Right renal pelvis (tissue), 4 donors: ENCODE measurements around the gene UBE2N. TPM values are rescaled to one million over a fixed set of nuclear protein-coding genes. Genes with fewer than 3 reads are reported as not detected.
"Not testable (repeated sequence)": the region's sequence is repeated elsewhere in the genome, so short reads cannot be mapped to it uniquely, and the experiment has no call there.

ENCODE experiments used
- DNase-seq, 4 donors: peaks; one replicate each; pipeline ENCODE4 v3.0.0-alpha.2; 2013; ENCODE audit warnings: low read depth in 4 of 4, low spot score in 3 of 4, missing footprints in 1 of 4
- polyA plus RNA-seq, 4 donors: library from polyadenylated mRNA; unstranded; fragments of 120-200 nt; gene quantifications; one replicate each; pipeline ENCODE4 v1.2.1, GENCODE V29; 2013; ENCODE audit not compliant: insufficient read length in 4 of 4

Gene UBE2N
- polyA plus RNA-seq, 4 donors = 158 to 178 (median 172) TPM

DNA sequence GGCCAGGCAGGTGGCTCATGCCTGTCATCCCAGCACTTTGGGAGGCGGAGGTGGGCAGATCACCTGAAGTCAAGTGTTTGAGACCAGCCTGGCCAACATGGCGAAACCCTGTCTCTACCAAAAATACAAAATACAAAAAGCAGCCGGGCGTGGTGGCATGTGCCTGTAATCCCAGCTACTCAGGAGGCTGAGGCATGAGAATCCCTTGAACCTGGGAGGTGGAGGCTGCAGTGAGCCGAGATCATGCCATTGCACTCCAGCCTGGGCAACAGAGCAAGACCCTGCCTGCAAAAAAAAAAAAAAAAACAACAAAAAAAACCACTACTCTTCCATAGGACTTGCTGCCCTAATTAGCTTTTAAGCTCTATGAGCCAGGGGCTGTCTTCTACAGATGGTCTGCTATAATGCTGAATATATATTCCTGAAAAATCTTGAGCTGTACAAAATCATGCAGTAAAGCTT is 59.7 kb downstream of the UBE2N start:
- DNase-seq = not testable (repeated sequence)

DNA sequence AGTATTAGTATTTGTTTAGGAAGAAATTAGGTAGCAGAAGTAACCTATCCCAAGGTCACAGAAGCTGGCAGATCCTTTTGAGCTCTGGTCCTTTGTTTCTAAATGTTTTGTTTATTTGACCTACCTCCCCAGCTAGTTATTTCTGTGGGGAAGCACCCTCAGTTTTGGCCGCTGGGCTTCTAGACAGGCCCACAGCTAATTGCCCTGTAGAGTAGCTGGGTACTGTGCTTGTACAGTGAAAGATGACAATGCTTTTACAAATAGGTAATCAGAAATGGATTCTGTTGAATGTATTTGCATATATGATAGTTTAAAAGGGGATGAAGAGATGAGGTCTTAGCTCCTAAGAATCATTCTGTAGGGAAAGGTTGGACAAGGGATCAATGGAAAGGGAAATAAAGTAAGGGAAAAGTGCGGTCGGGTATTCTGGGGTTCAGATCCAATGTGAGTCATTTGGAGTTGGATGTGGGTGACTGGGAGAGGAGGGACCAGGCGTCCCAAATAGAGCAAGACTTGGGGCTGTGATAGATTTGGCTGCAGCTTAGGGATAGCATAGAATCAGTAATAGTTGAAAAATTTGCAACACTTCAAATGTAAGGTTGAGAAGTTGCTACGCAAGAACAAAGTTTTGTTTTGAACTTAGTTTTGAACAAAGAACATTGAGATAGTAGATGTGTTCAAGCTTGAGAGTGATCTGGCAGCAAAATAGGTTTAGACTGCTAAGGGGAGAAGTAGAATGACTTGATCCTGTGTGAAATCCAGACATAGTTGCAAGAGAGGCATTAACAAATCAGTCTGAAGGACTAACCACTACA is 60.4 kb downstream of the UBE2N start:
- no peak for DNase-seq

DNA sequence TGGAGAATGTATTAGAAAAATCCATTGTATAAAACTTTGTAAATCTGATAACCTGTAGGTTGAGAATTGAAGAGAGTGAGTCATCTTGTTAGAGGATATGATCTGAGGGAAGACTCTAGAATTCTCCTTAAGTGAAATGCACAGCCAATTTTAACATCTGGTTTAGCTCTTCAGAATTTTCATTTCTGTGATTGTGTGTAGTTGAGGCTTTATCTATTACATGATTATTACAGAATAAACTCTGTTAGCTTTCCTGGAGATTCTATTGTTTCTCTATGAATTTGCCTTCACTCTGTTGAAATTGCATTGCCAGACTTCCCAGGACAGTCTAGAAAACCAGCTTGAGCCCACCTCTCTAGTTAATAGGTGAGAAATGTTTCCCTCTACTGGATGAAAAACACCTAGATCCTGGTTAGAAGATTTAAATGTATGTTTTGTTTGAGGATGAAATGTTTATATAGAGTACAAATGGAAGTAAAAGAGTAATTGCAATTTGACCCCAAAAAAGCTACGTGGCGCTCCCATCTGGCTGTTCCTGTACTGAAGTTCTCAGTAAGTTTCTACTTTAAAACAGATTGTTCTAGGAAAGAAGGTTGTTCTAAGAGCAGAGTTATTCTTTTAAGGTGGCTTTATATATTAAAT is 61.1 kb downstream of the UBE2N start:
- DNase-seq = no peak

DNA sequence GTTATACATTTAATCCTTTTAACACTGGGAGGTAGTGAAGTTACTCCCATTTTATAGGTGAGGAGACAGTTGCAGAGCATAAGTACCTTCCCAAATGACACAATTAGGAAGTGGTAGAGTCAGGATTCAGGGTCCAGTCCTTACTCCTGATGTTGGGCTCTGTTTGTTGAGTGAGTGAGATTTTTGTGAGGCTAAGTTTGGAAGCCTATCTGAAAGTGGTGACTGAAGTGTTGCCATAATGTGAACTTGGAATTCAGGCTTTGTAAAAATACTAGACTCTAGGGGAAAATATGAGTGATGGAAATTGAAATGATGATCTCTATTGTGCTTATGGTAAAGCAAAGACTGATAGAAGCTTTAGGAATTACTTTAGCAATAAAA is 61.8 kb downstream of the UBE2N start:
- no peak for DNase-seq

DNA sequence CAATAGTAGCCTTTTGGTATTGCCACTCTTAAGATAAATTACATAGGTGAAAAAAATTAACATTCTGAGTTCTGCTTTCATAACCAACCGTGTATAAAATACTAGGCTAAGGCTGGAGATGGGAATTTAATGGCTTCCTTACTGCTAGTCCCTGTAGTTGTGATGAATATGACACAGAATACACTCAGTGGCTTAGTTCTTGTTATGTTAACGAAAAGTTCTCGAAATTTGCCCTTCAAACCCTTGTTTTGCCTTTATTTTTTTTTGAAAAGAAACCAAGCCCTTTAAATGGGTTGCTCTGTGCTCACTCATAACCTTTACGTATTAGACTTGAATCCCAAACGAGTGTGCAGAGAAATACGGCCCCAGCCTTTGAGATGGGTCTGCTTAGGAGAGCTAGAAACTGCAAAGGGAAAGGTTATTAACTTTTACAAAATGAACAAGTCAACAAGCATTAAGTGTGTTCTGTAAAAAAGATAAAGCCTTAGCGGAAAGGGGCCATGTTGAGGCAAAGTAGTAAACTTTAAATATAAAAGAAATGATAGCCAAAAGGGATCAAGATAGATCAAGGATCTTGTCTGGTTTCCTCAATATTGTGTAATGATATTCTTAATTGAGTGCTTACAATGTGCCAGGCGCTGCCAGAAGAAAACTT is 62.3 kb downstream of the UBE2N start:
- no peak for DNase-seq

DNA sequence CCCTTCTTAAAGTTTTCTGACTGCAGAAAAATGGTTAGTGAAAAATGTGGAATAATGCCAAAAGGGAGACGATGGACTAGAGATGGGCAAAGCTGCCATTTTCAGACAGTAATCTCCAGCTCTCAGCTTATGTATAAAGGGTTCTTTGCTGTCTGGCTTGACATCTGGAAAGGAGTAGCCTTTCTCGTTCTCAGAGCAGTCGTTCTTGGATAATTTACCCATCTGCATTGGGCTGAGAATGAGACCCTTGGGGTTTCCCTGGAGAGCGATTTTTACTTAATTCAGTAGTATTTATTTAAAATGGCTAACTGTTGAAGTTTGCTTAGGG is 62.8 kb downstream of the UBE2N start:
- no peak for DNase-seq

DNA sequence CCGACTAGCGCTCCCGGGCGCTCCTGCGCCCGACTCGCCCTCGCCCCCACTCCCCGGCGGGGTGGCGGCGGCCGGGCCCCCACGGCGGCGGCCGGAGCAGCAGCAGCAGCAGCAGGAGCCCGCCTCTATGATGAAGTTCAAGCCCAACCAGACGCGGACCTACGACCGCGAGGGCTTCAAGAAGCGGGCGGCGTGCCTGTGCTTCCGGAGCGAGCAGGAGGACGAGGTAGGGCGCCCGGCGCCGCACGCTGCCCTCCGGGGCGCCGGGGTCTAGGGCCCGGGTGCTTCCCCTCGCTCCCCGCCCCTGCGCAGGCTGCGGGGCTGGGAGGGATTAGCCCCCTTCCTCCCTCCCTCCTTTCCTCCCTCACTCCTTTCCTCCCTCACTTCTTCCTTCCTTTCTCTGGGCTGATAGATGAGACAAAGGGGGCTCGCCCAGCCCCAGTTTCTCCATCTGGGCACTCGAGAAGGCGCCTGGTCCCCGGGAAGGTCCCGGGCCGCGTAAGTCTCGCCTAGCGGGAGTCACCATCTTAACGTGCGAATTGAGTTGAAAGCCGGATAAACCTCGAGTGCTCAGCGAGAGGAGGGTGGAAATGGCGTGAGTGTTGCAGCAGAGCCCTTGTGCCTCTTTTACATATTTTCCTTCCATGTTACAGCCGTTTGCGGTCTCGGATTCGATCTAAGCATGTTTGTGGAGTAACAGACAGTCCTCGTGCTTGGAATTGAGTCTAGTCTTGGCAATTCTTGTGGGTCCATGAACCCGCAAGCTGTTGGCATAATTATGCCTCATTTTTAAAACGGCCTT is 63.4 kb downstream of the UBE2N start:
- DNase-seq = not testable (repeated sequence)

DNA sequence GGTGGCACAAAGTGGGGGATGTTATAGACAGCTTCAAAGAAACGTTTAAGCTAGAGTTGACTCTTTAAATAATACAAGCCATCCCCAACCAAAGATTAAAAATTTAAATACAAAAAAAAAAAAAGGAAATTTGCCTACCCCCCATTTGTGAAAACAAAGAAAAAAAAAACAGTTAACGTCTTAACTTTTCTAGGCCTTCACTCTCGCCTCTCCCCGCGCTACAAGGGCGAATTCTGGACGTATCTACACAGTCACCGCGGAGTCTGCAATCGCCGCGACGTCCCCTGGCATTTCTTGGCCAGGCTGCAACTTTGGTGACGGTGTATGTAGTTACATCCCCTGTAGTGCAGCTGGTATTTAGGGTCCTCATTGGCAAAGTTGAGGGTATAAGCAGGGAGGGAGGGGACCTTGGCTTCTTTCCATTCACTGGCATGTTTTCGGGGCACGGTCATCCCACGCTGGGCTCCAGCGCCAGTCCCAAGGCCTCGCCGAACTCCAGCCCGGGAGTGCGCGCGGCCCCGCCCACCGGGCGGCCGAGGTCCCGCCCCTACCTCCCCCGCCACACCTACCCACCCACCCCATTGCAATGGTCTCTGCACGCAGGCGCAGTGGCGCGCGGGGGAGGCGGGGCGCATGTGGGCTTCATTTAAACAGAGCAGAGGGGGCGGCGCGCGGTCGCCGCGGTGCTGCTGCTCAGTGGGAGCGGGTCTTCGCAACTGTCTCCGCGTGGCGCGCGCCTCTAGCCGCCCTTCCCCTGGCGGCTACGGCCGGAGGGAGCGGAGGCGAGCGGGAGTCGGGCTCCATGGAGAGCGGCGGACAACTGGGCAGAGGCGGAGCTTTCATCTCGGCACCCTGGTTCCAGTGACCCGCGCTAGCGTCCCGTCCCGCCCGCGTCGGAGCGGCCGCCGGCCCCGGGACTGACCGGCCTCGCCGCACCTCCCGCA is 64.2 kb downstream of the UBE2N start, which contains the start of gene NUDT4:
NUDT4 (plus strand) TSS at position 674 of the 944 bp plus-strand sequence. CDS start 398 bp downstream, outside the sequence.
- DNase-seq = peak; percentile 92 to 94 (median 93)

DNA sequence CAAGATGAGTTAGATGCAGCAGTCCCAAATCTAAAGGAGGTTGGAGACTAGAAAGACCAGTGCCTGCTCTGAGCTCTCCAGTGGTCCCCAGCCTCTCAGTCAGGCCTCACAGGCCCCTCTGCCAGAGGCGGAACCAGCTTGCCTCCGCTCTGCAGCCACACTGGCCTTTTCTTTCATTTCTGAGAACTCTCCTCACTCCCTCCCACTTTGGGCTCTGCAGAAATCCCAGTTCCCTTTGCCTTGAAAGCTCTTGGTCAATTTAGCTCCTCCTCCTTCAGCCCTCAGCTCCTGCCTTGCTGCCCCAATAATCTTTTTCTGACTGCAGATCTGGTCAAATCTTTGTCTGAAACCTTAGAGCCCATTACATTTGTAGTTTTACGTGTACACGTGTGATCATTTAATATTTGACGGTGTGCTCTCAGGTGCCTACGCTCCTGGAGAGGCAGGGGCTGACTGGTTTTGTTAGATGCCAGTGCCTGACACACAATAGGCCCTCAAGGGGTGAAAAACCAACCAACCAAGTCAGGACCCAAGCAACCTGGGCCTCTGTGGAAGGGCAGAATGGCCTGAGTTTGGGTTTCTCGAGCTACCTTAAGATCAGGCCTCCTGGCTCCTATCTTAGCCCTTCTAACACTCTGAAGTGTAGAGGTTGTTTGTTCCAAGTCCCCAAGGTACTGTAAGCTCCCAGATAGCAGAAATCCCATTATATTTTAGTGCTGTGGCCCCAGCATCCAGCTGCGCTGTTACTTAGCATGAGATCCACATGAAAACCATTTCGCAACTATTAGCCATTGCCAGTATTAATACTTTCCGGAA is 65.1 kb downstream of the UBE2N start:
- DNase-seq = no peak

DNA sequence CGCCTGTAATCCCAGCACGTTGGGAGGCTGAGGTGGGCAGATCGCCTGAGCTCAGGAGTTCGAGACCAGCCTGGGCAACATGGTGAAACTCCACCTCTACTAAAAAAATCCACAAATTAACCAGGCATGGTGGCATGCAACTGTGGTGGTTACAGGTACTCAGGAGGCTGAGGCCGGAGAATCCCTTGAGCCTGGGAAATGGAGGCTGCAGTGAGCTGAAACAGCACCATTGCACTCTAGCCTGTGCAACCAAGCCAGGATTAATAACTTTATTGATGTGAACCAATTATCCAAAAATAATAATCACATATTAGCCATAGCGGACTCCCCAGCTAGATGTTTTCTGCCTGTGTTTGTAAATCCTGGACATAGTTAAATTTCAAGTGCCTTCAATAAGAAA is 65.8 kb downstream of the UBE2N start:
- no peak for DNase-seq

DNA sequence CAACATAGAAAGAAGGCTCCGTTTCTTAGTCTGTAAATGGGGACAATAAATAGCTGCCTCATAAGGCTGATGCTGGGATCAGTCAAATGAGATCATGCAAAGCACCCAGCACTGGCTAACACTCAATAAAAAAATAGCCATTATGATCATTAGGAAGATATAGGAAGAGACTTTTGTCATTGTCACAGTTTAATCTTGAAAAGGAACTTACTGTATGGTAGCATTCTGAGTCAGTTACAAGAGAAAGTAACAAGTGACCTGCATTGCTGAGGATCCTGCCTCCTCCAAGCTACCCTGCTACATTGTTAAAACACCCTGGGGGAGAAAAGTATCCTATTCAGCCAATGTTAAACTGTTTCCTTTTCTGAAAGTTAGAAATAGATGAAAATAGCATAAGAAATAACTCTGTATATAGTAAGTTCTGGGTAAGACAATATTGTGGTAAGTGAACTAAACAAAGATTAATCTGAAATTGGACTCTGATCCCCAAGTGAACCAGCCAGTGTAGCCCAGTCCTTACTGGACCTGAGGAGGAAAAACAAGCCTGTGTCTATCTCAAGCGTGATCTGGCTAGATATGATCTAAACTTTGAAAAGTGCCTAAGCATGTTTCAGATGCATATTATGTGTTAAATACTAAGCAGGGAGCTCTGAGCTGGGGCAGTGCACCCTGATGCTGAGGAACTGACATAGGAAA is 67.6 kb downstream of the UBE2N start:
- no peak for DNase-seq

DNA sequence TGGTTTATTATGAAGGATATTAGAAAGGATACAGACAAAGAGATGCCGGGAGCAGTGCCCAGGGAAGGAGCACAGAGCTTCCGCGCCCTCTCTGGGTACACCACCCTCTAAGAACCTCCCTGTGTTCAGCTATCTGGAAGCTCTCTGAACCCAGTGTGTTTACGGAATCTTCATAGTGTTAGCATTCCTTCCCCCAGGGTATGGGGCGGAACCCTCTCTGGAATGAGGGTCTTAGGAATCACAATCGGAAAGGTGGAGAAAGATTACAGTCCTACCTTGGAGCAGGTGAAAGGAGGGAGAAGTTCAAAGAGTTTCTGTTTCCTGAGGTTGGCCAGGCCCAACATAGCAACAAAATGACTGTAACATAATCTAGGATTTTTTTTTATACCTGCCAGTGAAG is 70.8 kb downstream of the UBE2N start:
- DNase-seq = no peak

DNA sequence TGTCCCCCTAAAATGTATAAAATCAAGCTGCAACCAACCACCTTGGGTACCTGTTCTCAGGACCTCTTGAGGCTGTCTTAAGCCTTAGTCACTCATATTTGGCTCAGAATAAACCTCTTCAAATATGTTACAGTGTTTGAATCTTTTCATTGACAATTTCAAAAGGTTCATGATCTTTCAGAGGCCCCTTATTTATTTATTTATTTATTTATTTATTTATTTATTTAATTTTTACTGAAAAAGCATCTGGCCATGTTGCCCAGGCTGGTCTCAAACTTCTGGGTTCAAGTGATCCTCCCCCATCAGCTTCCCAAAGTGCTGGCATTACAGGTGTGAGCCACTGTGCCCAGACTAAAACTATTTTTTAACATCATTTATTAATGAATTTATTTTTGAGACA is 72.2 kb downstream of the UBE2N start:
- DNase-seq = no peak

DNA sequence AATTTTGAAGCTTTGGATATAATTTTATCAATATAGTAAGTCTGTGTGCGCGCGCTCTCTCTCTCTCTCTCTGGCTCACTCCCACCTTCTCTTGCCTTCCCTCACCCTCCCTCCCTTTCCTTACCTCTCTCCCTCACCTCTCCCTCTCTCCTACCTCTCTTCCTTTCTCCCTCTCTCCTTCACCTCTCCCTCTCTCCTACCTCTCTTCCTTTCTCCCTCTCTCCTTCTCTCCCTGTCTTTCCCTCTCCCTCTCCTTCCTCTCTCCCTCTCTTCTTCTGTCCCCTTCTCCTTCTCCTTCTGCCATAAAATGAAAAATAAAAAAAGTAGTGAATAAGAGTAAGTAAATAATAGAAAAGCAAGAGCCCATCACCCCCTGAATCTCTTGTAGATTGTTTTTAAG is 73.0 kb downstream of the UBE2N start:
- DNase-seq = no peak

DNA sequence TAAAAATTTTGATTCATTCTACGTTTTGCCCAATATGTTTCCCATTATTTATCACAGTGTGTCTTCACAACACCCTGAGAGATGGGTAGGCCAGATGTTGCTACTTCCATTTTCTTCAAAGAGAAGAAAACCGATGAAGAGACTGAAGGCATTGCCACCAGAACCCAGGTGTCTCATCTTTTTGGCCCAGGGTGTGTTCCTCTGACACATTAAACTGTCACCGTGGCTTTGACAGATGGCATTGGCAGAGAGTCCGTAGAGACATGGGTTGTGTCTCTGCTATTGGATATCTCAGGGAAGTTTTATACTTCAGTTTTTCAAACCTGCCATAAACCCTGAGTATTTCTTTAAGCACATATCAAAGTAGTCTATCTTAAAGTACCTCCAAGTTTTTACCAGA is 75.3 kb downstream of the UBE2N start:
- DNase-seq = no peak

DNA sequence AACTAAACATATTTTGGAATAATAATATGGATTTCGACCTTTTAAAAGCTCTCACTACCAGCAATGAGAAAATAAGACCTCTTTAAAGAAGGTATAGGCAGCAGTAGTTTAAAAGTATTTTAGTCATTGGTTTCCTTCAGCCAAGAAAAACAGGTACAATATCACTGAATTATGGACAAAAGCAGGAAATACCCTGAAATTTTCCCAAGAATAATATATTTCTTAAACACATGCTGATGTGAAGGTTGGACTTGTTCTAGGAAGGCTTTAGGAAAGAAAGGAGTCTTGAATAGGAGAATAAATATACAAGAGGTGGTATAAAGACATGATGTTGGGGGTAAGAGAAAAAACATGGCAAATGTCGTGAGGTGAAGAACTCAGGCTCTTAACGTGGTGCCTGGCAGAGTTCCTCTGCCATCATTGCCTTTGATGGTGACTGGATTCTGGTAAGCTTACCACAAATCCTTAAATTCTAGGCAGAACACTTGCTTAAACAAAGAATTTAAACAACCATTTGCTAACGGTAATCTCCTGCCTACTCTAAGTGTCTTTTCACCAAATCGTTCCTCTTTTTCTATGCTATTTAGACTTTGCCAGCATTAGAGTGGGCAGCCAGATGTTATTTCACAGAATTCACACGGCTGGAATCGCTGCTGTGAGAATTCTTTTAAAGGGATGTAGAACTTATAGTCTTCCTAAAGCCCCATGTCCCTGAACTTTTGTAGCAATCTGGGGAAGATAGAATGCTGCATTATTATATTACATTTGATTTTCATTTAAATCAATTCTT is 75.9 kb downstream of the UBE2N start:
- no peak for DNase-seq

DNA sequence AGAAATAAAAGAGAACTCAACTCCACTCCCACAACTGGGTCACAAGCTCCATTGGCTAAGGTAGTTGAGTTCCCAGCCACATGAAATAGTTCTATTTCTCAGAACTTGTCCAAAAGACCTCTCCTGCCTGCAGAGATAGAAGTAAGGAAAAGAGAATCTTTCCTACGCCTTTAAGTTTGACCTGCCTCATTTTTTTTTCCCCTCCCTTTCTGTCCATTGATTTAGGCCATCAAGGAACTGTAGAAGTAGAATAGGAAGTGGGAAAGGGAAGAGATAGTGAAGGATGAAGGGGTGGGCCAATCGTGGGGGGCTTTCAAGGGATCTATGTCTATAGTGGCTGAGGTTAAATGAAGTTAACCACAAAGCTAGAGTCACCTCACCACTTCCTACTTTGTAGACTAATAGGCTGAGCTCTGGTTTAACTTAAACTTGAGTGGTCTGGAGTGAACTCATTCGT is 77.9 kb downstream of the UBE2N start:
- no peak for DNase-seq
